GM19397 (cell line): ENCODE measurements around the gene KCTD13.
A peak's percentile ranks its signal among the peaks of the same experiment; 100 is the strongest.
"Not testable (repeated sequence)": the region's sequence is repeated elsewhere in the genome, so short reads cannot be mapped to it uniquely, and the experiment has no call there.

ENCODE experiments used
- ATAC-seq: cut with Tn5 transposase; IDR thresholded peaks from one replicate; pipeline ENCODE4 v1.9.1; 2021; ENCODE audit warnings: mild to moderate bottlenecking, moderate library complexity; ENCODE audit not compliant: unreplicated experiment

The KCTD13 gene

DNA sequence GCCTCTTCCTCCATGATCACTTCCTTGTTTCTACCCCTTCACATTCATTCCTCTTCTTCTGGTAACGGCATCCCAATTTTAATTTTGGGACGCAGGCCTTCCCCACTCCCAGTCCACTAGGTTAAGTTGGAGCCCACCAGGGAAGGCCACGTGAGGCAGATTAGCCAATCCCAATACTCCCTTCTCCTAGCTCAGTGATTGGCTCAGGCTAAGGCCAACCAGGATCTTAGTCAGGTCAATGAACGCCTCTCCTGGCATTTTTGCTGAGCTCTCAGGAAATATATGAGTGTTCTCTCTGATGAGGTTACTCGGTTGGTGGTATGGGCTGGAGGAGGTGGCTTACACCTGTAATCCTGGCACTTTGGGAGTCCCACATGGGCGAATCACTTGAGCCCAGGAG lies 42.0 kb downstream of the KCTD13 start:
- ATAC-seq = no peak

DNA sequence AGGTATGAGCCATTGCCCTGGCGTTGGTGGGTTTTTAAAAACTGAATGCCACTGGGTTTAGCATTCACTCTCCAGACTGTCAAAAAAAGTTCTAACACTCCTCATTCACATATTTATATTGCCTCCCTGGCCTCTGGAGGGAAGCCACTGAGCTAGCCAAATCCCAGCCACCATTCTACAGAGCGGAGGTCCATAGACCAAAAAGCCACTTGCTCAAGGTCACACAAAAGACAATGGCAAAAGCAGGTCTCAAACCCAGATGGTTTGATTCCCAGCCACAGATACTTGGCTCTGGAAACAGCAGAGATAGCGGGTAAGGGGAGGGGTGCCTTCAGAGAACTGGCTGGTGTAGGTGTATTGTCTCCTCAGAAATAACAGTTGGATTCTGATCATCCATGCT lies 45.0 kb downstream of the KCTD13 start:
- ATAC-seq = no peak

- ATAC-seq = no peak
Measured at GRCh38 chr16:29878172-29878571, 47.9 kb downstream of the KCTD13 start.

- no peak for ATAC-seq
Measured at GRCh38 chr16:29877266-29877961, 48.6 kb downstream of the KCTD13 start.

DNA sequence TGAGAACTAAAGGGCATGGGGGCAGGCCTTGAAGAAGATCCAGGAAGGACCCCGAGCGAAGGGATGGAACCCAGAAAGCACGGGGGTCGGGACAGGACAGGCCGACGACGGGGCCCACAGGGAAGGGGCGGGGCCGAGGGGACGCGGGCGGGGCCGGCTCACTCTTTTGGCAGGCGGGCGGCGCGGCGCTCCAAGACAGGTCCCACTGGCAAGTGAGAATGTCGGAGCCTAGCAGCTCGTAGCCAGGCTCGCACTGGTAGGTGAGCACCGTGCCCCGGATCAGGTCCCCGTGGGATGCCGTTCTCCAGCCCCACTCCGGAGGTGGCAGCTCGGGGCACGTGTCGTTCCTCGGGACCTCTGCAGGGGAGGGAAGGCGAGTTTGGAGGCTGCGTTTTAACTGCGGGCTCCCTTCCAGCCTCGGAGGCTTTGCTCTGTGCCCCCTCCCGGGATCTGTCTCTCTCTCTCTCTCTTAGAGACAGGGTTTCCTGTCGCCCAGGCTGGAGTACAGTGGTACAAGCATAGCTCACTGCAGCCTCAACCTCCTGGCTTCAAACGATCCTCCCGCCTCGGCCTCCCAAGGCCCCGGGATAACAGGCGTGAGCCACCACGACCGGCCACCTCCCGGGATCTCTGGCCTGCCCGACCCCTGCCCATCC lies 49.3 kb downstream of the KCTD13 start:
- no peak for ATAC-seq

GRCh38 chr16:29876217-29876593 lies 49.8 kb downstream of the KCTD13 start:
- no peak for ATAC-seq

GRCh38 chr16:29875206-29875605 lies 50.8 kb downstream of the KCTD13 start:
- ATAC-seq = no peak

DNA sequence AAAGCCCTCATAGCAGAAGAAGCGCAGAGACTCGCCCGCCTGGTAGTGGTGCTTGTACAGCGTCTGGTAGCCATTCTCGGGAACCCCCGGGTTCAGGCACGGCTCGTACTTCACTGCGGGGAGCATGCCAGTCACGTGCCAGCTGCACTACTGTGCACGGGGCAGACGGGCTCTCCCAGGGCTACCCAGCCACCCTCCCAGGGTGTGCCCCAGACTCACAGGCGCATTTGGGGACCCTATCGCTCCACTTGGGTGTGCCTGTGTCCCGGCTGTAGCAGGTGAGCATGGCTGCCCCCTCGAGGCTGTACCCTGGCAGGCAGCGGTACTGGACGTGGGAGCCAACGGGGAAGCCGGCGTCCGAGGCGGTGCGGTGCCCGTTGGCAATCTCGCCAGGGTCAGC lies 52.7 kb downstream of the KCTD13 start:
- ATAC-seq = no peak

DNA sequence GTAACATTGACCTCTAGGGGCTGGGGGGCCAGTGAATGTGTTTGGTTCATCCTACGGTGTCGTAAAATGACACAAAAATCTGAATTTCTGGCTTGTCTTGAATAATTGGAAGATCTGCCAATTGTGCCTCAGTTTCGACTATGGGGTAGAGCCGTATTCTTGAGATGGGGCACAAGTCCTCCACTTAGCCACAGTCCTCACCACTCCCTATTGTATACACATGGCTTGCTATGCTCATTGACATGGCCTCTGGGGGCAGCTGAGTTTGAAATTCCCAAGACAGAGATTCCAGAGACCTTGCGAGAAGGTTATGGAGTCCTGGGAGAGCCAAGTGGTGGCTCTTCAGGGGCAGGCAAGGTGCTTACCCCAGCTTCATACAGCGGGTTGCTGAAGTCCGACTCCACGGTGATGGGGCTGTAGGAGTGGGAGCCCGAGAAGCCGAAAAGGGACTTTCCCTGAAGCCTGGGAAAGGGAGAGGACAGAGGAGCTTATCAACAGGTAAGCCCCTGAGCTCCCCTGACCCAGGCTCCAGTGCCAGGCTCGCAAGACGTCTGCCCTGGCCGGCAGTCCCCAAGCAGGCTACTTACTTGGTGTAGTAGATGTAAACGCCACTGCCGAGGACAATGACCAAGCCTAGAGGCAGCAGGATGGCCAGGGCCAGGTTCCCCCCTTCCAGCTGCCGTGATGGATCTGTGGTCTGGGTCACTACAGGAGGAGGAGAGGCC lies 54.0 kb downstream of the KCTD13 start:
- no peak for ATAC-seq

GRCh38 chr16:29869067-29869466 lies 57.0 kb downstream of the KCTD13 start:
- ATAC-seq = not testable (repeated sequence)

- ATAC-seq = no peak
Measured at GRCh38 chr16:29868396-29869009, 57.5 kb downstream of the KCTD13 start.

GRCh38 chr16:29864205-29864604 lies 61.8 kb downstream of the KCTD13 start:
- ATAC-seq = no peak

- no peak for ATAC-seq
Measured at GRCh38 chr16:29863669-29863984, 62.4 kb downstream of the KCTD13 start.

DNA sequence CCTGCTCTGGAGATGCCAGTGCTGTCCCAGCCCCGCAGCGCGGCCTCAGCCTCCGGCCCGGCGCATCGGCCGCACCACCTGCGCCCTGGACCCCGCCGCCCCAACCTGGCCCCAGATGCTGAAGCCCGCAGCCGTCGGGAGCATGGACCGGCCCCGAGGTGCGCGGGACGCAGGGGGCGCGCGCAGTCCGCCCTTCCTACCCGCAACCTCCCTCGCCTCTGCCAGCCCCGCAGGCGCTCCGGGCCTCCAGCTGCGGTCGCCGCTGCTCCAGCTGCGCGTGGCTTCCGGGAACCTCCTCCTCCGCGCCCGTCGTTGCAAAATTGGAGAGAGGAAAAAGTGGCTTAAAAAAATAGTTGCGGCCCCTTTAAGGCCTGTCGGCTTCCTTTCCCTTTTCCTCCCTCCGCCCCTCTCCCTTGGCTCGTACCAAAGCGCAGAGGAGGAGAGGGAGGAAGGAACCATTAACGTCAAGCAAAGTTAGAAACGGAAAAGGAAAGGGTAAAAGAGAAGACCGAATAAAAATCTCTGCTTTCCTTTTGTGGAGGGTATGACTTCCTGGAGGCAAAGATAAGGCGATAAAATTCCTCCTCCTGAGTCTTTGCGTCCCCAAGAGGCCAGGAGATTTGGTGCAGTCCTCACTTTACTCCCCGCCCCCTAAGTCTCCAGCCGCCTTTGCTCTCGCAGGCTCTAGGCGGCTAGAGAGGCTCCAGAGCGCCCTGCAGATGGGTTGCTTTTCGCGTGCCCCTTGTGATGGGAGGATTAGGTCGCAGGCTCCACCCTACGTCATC lies 63.0 kb downstream of the KCTD13 start, which contains the start of gene CDIPT:
Gene CDIPT (minus strand): TSS at position 343 of the 785 bp plus-strand sequence. CDS start 369 bp downstream, outside the sequence.
- ATAC-seq = peak; percentile 85

GRCh38 chr16:29862383-29862883 lies 63.6 kb downstream of the KCTD13 start:
- no peak for ATAC-seq

- no peak for ATAC-seq
Measured at GRCh38 chr16:29860218-29860617, 65.8 kb downstream of the KCTD13 start.

GRCh38 chr16:29858974-29859373 lies 67.1 kb downstream of the KCTD13 start:
- ATAC-seq = no peak

- ATAC-seq = no peak
Measured at GRCh38 chr16:29858149-29858849, 67.7 kb downstream of the KCTD13 start.

GRCh38 chr16:29857133-29857760 lies 68.8 kb downstream of the KCTD13 start:
- ATAC-seq = no peak
